ENCODE data around the gene MAPT.

DNA sequence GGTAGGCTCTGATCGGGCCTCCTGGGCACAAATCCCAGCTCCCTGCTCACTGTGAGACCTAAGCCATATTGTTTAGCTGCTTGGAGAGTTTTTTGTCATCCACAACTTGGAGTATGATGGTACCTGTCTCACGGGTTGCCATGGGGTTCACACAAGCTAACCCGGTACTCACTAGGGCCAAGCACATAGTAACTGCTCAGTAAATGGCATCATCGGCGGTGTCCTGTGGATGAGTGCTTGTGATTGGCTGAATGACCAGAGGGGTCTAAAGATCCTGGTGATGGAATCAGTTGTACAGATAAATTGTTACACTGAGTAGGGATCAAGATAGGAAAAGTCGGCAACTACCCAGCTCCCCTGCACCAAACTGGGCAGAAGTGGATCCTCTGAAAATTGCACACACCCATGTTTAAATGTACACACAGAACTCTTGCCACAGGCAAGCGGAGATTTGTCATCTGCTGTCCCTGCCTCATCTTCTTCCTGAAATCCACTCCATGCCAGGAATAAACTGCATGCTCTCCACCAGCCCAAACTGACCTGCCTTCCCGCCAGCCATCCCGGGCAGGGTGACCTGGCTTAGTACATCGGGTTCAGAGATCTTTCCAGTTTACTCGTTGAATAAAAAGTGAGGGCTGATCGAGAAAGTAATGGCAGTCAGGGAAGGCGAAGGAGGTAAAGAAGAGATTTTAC is 6.5 kb downstream of the MAPT start:
- no peak for TF ChIP-seq SP1 (IDR thresholded peaks at IDR 0.05; ENCODE audit: low read depth)
- TF ChIP-seq, protein P1, sequence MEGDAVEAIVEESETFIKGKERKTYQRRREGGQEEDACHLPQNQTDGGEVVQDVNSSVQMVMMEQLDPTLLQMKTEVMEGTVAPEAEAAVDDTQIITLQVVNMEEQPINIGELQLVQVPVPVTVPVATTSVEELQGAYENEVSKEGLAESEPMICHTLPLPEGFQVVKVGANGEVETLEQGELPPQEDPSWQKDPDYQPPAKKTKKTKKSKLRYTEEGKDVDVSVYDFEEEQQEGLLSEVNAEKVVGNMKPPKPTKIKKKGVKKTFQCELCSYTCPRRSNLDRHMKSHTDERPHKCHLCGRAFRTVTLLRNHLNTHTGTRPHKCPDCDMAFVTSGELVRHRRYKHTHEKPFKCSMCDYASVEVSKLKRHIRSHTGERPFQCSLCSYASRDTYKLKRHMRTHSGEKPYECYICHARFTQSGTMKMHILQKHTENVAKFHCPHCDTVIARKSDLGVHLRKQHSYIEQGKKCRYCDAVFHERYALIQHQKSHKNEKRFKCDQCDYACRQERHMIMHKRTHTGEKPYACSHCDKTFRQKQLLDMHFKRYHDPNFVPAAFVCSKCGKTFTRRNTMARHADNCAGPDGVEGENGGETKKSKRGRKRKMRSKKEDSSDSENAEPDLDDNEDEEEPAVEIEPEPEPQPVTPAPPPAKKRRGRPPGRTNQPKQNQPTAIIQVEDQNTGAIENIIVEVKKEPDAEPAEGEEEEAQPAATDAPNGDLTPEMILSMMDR (IDR thresholded peaks at IDR 0.05 in 2 of 3, conservative IDR thresholded peaks at IDR 0.05 in 1 of 3; ENCODE audit: borderline replicate concordance in 1 of 3, insufficient read depth in 1 of 3, low read depth in 2 of 3, low read length in 2 of 3) = no peak
- TF ChIP-seq YY1 (IDR thresholded peaks at IDR 0.05; ENCODE audit: extremely low read depth, insufficient replicate concordance, low read depth, low read length) = no peak
- no peak for TF ChIP-seq EZH2 (IDR thresholded peaks at IDR 0.05)
- TF ChIP-seq, protein P2, sequence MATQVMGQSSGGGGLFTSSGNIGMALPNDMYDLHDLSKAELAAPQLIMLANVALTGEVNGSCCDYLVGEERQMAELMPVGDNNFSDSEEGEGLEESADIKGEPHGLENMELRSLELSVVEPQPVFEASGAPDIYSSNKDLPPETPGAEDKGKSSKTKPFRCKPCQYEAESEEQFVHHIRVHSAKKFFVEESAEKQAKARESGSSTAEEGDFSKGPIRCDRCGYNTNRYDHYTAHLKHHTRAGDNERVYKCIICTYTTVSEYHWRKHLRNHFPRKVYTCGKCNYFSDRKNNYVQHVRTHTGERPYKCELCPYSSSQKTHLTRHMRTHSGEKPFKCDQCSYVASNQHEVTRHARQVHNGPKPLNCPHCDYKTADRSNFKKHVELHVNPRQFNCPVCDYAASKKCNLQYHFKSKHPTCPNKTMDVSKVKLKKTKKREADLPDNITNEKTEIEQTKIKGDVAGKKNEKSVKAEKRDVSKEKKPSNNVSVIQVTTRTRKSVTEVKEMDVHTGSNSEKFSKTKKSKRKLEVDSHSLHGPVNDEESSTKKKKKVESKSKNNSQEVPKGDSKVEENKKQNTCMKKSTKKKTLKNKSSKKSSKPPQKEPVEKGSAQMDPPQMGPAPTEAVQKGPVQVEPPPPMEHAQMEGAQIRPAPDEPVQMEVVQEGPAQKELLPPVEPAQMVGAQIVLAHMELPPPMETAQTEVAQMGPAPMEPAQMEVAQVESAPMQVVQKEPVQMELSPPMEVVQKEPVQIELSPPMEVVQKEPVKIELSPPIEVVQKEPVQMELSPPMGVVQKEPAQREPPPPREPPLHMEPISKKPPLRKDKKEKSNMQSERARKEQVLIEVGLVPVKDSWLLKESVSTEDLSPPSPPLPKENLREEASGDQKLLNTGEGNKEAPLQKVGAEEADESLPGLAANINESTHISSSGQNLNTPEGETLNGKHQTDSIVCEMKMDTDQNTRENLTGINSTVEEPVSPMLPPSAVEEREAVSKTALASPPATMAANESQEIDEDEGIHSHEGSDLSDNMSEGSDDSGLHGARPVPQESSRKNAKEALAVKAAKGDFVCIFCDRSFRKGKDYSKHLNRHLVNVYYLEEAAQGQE (IDR thresholded peaks at IDR 0.05; ENCODE audit: low read depth) = no peak
- TF ChIP-seq CBX3 (IDR thresholded peaks at IDR 0.05; ENCODE audit: low read depth) = no peak
- no peak for TF ChIP-seq SIN3A (IDR thresholded peaks at IDR 0.05; ENCODE audit: low read depth)
- TF ChIP-seq, protein P3, sequence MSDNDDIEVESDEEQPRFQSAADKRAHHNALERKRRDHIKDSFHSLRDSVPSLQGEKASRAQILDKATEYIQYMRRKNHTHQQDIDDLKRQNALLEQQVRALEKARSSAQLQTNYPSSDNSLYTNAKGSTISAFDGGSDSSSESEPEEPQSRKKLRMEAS (IDR thresholded peaks at IDR 0.05) = no peak
- TF ChIP-seq ZFX (IDR thresholded peaks at IDR 0.05) = no peak

All from HCT116 (cell line).